Heart right ventricle (tissue), 16 donors: Measurements from ENCODE around the gene RETREG2. TPM values are rescaled to one million over a fixed set of nuclear protein-coding genes. Genes with fewer than 3 reads are reported as not detected.
A peak's percentile ranks its signal among the peaks of the same experiment; 100 is the strongest.

ENCODE experiments used
- ATAC-seq, 8 donors: fragments of 200-7000 bp; cut with Tn5 transposase; one replicate each; pipeline ENCODE4 v1.9.1; 2020; ENCODE audit warnings: mild to moderate bottlenecking in 8 of 8, moderate library complexity in 8 of 8, moderate number of reproducible peaks in 1 of 8
- DNase-seq, 2 donors: peaks; one replicate each; pipeline ENCODE4 v3.0.0-alpha.2; 2020
- H3K27ac ChIP-seq, 10 donors: fragments of 200-600 bp; sonication (generic) in 2 of 10; one replicate each; pipeline versions ENCODE4 v1.5.0 to v1.8.0; 2020 to 2022; ENCODE audit warnings: mild to moderate bottlenecking in 3 of 10
- H3K27me3 ChIP-seq, 7 donors: fragments of 200-600 bp; one replicate each; pipeline ENCODE4 v1.8.0; 2021 to 2022; ENCODE audit warnings: mild to moderate bottlenecking in 2 of 7
- H3K36me3 ChIP-seq, 9 donors: fragments of 200-600 bp; sonication (generic) in 1 of 9; one replicate each; pipeline versions ENCODE4 v1.5.0 to v1.8.0; 2020 to 2022; ENCODE audit warnings: mild to moderate bottlenecking in 2 of 9
- H3K4me1 ChIP-seq, 9 donors: fragments of 200-600 bp; sonication (generic) in 1 of 9; one replicate each; pipeline versions ENCODE4 v1.5.0 to v1.8.0; 2020 to 2022; ENCODE audit warnings: mild to moderate bottlenecking in 4 of 9
- H3K4me3 ChIP-seq, 10 donors: fragments of 200-600 bp; sonication (generic) in 2 of 10; one replicate each; pipeline versions ENCODE4 v1.5.0 to v1.8.0; 2020 to 2022; ENCODE audit warnings: mild to moderate bottlenecking in 7 of 10, moderate library complexity in 2 of 10
- H3K9me3 ChIP-seq, 11 donors: fragments of 200-600 bp in 10 of 11; sonication (generic) in 2 of 11; one replicate each; pipeline versions ENCODE4 v1.5.0 to v1.8.0; 2013 to 2022; ENCODE audit warnings: mild to moderate bottlenecking in 2 of 11, control low read depth in 1 of 11, moderate library complexity in 1 of 11
- WGBS, 2 donors: extraction: QIAGEN DNeasy Blood & Tissue Kit; methylation state at CpG; one replicate each; pipeline ENCODE4 v1.1.7; 2013; ENCODE audit warnings: inconsistent platforms in 1 of 2; 5-methylcytosine and 5-hydroxymethylcytosine counted together
- intact Hi-C, 10 donors: fragments of 100-400 bp; cut with DNase I; formaldehyde crosslinking; loops; one replicate each; pipeline versions ENCODE4 v1.11.1 to v1.14.2; 2022
- polyA plus RNA-seq, 2 donors: library from polyadenylated mRNA; stranded (reverse); fragments of 200-250 nt; gene quantifications; one replicate each; pipeline ENCODE4 v1.2.3, GENCODE V29; 2013
- total RNA-seq, 10 donors: library from RNA; stranded (reverse); fragmentation: NEBNext Ultra II Directional in 3 of 10; extraction: Animal tissue kit (Norgen Biotek cat#: 25700) in 3 of 10; gene quantifications; one replicate each; pipeline versions ENCODE4 v1.2.1 to v1.2.4, GENCODE V29; 2021 to 2023
- TF ChIP-seq, protein P1 (sequence below), 9 donors: fragments of 200-600 bp; sonication (generic) in 2 of 9; IDR thresholded peaks; one replicate each; pipeline versions ENCODE4 v1.5.0 to v1.8.0; 2021 to 2022; ENCODE audit warnings: antibody characterized with exemption in 9 of 9, mild to moderate bottlenecking in 5 of 9, moderate library complexity in 1 of 9
- donor health status: Arrhythmogenic right ventricular cardiomyopathy.
- donor health status: ischemic (EF 13 %, LVEDD 7.1; RV severe dilation, severe dysfunction).
- donor health status: healthy with polysubstance abuse.
- donor health status: DM: no; HTN: yes; CAD: no.
- donor health status: DM: no; HTN: no; CAD: no.
- donor health status: ischemic (EF 25% LVEDD 6.9; RV normal size, moderate dysfunction).
- donor health status: ischemic (EF 25% LVEDD 5.7; RV mildly dilated, moderate dysfunction).
- donor health status: healthy.
- donor health status: DM: yes; HTN: yes; CAD: no.
- donor health status: Ischemic cardiomyopathy.
- donor health status: ischemic (EF 35%, LVEDD 5.7; RV mildly dilated, moderate dysfunction).
- donor health status: nonischemic (EF 11% LVEDD 7.7; RV severe dilation, severe dysfunction).
- donor health status: DM: yes; HTN: yes; CAD: no.
- donor health status: PGD.
- donor health status: ischemic (EF 29% LVEDD 5.4; RV normal size, mild dysfunction).
- donor health status: nonischemic (EF 23%, LVEDD 6.1; RV moderate dilation, normal function).

Gene RETREG2
- total and polyA plus RNA-seq, 12 donors: 11.3 to 47.3 (median 30.6) TPM

DNA sequence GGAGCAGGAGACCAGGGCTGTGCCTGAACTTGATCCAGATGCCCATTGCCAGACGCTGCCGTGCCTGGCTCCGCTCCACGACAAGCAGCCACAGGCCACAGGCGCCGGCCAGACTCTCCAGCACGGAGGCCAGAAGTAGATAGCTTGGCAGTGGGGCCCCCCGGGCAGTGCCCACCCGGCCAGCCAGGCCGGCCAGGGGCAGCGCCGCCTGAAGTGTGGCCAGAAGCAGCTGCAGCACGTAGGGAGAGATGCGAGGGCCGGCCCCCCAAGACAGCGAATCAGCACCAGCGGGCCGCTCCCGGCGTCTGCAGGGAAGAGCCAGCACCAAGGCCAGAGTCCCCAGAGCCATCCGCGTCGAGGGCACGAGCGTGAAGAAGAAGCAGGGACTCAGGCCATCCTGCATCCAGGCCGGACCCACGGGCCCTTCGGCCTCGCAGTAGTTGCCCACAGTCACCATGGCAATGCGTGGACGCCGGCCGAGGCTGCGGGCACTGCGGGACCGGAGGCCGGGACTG lies 40.2 kb downstream of the RETREG2 start:
- peak overlapping the region; percentile 72 to 95 (median 90) for H3K27ac ChIP-seq
- ATAC-seq (peak; percentile 47 to 78 (median 59)), DNase-seq (peak; percentile 56 to 66)
- no peaks in the 10 kb centered on the region for H3K27me3 ChIP-seq
- TF ChIP-seq, protein P1, sequence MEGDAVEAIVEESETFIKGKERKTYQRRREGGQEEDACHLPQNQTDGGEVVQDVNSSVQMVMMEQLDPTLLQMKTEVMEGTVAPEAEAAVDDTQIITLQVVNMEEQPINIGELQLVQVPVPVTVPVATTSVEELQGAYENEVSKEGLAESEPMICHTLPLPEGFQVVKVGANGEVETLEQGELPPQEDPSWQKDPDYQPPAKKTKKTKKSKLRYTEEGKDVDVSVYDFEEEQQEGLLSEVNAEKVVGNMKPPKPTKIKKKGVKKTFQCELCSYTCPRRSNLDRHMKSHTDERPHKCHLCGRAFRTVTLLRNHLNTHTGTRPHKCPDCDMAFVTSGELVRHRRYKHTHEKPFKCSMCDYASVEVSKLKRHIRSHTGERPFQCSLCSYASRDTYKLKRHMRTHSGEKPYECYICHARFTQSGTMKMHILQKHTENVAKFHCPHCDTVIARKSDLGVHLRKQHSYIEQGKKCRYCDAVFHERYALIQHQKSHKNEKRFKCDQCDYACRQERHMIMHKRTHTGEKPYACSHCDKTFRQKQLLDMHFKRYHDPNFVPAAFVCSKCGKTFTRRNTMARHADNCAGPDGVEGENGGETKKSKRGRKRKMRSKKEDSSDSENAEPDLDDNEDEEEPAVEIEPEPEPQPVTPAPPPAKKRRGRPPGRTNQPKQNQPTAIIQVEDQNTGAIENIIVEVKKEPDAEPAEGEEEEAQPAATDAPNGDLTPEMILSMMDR (IDR thresholded peaks at IDR 0.05): no peak
- intact Hi-C loops: loop anchor here in 5 of 10 donors (1.0 to 5.0 kb wide), 5 partner anchors 12 to 63 kb away; partner anchors contain the start of genes CNPPD1 (in 3 of the 5), RETREG2 (in 2 of the 5), NHEJ1 (in 1 of the 5) and ZFAND2B (in 1 of the 5)
- H3K4me3 ChIP-seq: peak overlapping the region; percentile 30 to 75 (median 64)
- peaks cover 12 to 40% (median 34%) of the 10 kb centered on the region in 9 donors for H3K4me1 ChIP-seq
- no peaks in the 10 kb centered on the region for H3K9me3 ChIP-seq
- WGBS, 2 donors: 0 to 1% methylated on average over 36 to 37 of the region's 37 CpGs
- peaks cover 0 to 72% (median 41%) of the 10 kb centered on the region in 9 donors for H3K36me3 ChIP-seq

DNA sequence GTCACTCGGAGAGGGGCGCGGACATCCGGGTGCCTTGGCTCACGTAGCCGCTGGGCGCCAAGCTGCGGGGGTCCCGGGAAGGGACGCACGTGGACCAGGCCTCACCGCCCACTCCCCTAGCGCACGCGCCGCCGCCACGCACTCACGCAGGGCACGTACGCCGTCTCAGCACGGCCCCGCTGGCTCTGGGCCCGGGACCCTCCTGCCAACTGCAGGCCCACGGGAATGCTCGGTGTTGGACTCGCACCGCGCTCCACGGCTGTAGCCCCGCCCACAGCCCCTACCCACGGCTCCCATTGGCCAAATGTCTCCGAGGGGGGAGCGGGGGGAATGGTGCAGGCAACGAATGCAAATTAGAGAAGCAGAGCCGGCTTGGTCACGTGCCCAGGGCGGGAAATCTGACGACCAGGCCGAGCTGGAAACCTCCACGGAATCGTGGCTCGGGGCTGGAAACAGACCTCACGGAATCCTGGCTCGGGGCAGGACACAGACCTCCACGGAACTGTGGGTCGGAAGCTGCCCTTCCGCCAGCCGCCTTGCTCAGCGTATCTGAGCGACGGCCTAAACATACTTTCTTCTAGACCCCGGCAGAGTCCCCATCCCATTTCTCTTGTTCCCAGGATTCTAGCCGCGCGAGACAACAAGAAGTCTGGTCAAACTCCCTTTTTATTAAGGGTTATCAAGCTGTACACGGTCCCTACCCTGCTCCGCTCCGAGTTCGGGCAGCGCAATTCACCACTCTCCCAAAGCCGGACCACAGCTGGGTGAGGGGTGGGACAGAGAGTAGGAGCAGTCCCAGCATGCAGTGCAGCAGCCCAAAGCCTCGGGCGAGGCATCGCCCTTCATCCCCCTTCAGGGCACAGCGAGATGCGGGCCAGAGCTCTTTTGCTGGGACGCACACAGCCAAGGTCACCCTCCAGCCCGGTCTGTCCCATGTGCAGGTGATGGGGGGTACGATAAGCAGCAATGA lies 40.9 kb downstream of the RETREG2 start, which contains the start of gene ABCB6:
TSS of gene ABCB6 (minus strand) at position 227 of the 970 bp plus-strand sequence. CDS start 285 bp downstream, outside the sequence.
- peak within 1 kb of the TSS; percentile 30 to 75 (median 64) for H3K4me3 ChIP-seq
- ATAC-seq (peak; percentile 90 to 93 (median 92)), DNase-seq (peak; percentile 97 to 98)
- H3K27me3 ChIP-seq: no peaks in the 10 kb centered on the region
- 4 to 5% methylated on average over 67 to 71 of the region's 71 CpGs for WGBS, 2 donors
- TF ChIP-seq, protein P1 (IDR thresholded peaks at IDR 0.05): no peak
- intact Hi-C loops: loop anchor here in 5 of 10 donors (1.0 to 5.0 kb wide), 5 partner anchors 13 to 62 kb away; partner anchors contain the start of genes CNPPD1 (in 3 of the 5), RETREG2 (in 2 of the 5), NHEJ1 (in 1 of the 5) and ZFAND2B (in 1 of the 5)
- no peaks in the 10 kb centered on the region for H3K9me3 ChIP-seq
- peaks cover 12 to 40% (median 34%) of the 10 kb centered on the region in 9 donors for H3K4me1 ChIP-seq
- peak within 1 kb of the TSS; percentile 72 to 95 (median 90) for H3K27ac ChIP-seq
- H3K36me3 ChIP-seq: peaks cover 2 to 72% (median 43%) of the 10 kb centered on the region in 9 donors

DNA sequence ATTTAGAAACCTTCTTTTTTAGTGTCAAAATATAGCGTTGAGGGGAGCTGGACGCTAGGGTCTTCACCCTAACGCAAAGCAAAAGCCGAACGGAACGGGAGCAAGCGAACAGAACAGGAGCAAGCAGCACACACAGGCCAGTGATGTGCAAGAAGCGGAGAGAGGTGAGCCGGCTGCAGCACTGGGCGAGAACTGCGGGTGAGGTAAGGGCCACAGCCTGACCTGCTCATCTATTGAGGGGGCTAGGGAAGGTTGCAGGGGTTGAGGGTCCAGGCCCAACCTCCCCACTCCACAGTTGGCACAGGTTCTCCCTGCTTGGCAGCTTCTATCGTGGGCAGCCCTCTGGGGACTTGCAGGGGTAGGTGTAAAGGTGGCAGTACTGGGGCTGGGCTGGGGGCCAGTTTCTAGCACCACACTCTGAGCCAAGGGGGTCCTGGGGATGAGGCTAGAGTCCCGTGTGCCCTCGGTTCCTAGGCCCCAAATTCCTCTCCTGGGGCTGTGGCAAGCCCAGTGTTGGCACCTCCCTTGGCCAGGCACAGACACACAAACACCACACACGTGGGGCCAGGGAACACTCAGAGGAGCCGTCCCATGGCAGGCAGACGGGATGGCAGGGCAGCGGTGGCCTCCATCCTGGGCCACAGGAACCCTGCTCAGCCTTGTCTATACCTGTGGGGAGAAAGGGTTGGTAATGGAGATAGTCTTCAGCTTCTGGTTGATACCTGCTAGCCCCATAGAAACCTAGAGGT lies 41.9 kb downstream of the RETREG2 start:
- ATAC-seq: no peak
- intact Hi-C loops: loop anchor here in 5 of 10 donors (2.0 to 10.0 kb wide), 4 partner anchors 43 to 75 kb away; partner anchors contain the start of genes CNPPD1 (in 2 of the 5), RETREG2 (in 2 of the 5) and NHEJ1 (in 1 of the 5)
- DNase-seq: no peak
- peak overlapping the region in 4 of 10 donors; percentile 90 to 93 (median 92) for H3K27ac ChIP-seq
- H3K4me3 ChIP-seq: peak overlapping the region in 4 of 10 donors; percentile 62 to 75 (median 65)
- peaks cover 2 to 72% (median 52%) of the 10 kb centered on the region in 9 donors for H3K36me3 ChIP-seq
- H3K27me3 ChIP-seq: no peaks in the 10 kb centered on the region
- 86 to 89% methylated on average over 18 of the region's 18 CpGs for WGBS, 2 donors
- peaks cover 12 to 40% (median 35%) of the 10 kb centered on the region in 9 donors for H3K4me1 ChIP-seq
- TF ChIP-seq, protein P1 (IDR thresholded peaks at IDR 0.05): no peak
- no peaks in the 10 kb centered on the region for H3K9me3 ChIP-seq
